OCI-M2 (cell line): ENCODE measurements around the gene G2E3.
A peak's percentile ranks its signal among the peaks of the same experiment; 100 is the strongest.
"Not testable (repeated sequence)": the region's sequence is repeated elsewhere in the genome, so short reads cannot be mapped to it uniquely, and the experiment has no call there.

Experiments used
- DNase-seq: peaks from one replicate; lab custom pipeline; 2025; ENCODE audit not compliant: unreplicated experiment; lab: John Stamatoyannopoulos, UW

G2E3 gene

GRCh38 chr14:30600922-30601918 lies 42.3 kb downstream of the G2E3 start:
- no peak for DNase-seq

DNA sequence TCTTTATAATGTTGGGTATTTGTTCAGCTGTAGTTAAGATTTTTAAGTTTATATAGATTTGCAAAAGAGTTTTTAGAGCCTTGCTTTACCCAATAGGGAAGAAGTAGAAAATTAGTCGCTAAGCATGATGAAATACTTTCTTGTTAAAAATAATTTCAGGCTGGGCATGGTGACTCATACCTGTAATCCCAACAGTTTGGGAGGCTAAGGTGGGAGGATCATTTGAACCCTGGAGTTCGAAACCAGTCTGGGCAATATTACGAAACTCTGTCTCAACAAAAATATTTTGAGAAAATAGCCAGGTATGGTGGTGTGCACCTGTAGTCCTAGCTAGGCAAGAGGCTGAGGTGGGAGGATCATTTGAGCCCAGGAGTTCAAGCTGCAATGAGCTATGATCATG lies 44.4 kb downstream of the G2E3 start:
- DNase-seq = no peak

DNA sequence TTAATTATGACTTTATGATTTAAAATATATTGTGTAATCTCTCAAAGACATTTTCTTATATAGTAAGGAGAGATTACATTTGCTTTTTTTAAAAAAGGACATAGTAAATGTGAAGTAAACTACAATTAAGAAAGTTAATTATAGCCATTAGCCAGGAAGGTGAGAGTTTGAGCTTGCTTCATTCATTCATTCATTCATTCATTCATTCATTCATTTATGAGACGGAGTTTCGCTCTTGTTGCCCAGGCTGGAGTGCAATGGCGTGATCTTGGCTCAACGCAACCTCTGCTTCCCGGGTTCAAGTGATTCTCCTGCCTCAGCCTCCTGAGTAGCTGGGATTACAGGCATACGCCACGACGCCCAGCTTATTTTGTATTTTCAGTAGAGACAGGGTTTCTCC lies 45.7 kb downstream of the G2E3 start:
- DNase-seq = not testable (repeated sequence)

DNA sequence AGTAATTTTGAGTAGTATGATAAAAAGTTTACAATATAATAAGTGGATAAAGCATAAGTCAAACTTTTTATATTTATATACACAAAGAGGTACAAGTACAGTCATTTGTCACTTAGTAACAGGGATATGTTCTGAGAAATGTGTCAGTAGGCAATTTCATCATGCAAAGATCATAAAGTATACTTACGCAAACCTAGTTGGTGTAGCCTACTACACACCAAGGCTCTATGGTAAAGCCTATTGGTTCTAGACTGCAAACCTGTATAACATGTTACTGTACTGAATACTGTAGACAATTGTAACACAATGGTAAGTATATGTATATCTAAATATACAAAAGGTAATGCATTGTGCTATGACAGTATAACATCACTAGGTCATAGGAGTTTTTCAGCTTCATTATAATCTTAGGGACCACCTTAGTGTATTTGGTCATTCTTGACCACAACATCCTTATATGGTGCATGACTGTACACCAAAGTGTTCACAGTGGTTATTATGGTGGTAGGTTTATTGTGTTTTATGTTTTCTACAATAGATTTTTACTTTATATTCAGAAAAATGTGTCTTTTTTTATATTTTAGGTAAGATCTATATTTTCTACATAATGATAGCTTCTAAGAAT lies 48.3 kb downstream of the G2E3 start:
- DNase-seq = no peak

GRCh38 chr14:30608533-30609006 lies 49.6 kb downstream of the G2E3 start:
- no peak for DNase-seq

- no peak for DNase-seq
Measured at GRCh38 chr14:30610787-30611343, 51.9 kb downstream of the G2E3 start.

DNA sequence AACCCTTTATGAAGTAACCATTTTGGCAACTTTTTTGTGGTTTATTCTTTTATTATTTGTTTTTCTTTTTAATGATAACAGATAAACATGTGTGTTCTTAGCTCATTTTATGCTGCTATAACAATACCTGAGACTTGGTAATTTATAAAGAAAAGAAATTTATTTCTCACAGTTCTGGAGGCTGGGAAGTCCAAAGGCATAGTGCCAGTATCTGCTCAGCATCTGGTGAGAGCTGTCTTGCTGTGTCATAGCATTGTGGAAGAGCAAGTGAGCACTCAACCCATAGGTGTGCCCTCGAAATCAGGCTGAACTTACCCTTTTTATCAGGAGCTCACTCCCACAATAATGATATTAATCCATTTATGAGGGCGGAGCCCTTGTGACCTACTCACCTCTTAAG lies 55.2 kb downstream of the G2E3 start:
- no peak for DNase-seq

DNA sequence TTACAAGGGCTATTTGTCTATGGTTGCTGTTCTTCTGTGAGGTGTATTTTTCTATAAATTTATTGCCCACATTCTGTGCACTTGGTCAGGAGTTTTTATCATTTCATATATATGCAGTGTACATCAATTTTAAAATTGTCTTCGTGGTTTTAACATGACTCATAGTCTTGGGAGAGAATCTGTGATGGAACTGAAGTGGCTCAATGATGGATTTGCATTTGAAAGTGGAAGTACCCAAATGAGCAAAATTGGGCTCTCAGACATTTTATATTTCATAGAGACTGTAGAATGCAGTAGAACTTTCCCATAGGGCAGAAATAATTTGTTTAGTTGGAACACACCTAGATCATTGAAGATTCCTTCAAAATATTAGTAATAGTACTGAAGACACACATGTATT lies 61.2 kb downstream of the G2E3 start:
- no peak for DNase-seq

DNA sequence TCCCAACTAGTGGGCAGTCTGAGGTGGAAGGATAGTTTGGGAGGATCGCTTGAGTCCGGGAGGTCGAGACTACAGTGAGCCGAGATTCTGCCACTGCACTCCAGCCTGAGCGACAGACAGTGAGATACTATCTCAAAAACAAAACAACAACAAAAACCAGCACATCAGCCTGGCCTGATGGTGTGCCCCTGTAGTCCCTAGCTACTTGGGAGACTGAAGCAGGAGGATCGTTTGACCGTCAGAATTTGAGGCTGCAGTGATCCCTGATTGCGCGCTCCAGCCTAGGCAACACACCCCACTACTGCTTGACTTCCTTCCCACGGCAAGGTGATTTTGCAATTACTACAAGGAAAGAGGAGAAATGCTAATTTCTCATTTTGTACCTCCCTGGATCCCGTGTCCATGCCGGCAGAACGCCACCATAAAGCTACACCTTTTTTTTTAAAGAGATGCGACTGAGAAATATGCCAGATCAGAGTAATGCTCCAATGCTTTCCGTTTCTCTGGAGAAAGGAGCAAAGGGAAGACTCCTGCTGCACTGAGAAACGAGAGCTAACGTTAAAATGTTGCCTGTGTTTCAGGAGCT lies 62.5 kb downstream of the G2E3 start:
- no peak for DNase-seq

GRCh38 chr14:30621940-30622830 lies 63.2 kb downstream of the G2E3 start, which contains the start of gene SCFD1:
TSS of gene SCFD1 (plus strand) at chr14:30622319. CDS start at chr14:30622339, 20 bp downstream.
- DNase-seq = peak; percentile 85

- DNase-seq = no peak
Measured at GRCh38 chr14:30623412-30624131, 64.6 kb downstream of the G2E3 start.

DNA sequence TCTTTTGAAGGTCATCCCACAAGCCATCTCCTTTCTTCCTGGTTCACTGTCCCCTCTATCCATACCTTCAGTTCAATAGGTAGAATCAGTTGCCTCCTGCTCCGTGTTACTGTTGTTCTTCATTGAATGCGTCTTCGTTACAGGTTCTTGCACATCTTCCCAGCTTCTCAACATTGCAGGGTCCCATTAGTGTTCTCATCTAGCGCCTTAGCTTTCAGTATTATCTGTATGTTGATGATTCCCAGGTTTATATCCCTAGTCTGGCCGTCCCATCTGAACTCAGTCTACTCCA lies 65.1 kb downstream of the G2E3 start:
- no peak for DNase-seq

DNA sequence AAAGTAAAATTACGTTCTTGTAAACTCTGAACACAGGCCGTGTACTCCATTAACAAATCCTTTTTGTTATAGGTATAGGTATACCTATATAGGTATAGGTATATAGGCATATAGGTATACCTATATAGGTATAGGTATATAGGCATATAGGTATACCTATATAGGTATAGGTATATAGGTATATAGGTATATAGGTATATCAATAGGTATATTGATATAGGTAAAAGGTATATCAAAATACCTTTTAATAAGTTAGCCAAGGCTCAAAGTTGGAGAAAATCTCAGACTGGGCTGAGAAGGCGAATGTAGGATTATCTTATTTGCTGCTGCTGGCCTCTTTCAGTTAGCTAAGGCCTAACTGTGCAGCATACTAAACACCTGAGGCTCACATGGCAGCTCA lies 66.6 kb downstream of the G2E3 start:
- DNase-seq = no peak

- DNase-seq = not testable (repeated sequence)
Measured at GRCh38 chr14:30629432-30629831, 70.5 kb downstream of the G2E3 start.

- DNase-seq = no peak
Measured at GRCh38 chr14:30630248-30630647, 71.3 kb downstream of the G2E3 start.

DNA sequence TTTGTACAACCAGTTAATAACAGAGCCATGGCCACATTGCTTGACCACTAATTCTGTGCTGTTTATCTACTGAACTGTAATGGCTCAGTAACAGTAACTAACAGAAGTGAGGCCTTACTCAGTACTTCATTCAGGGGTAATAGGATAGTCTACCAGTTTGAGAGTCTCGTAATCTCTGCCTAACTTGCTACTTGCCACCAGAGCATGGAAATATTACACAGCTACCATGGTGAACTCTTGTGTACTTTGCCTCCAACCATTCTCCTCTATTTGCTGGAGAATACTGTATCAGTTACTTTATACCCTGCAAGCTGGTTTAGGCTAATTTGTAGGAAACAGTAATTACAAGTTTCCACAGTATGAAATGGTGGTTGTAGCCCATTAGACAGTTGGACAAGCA lies 73.8 kb downstream of the G2E3 start:
- no peak for DNase-seq

GRCh38 chr14:30638926-30639325 lies 80.0 kb downstream of the G2E3 start:
- DNase-seq = no peak

- DNase-seq = no peak
Measured at GRCh38 chr14:30641207-30641606, 82.2 kb downstream of the G2E3 start.

DNA sequence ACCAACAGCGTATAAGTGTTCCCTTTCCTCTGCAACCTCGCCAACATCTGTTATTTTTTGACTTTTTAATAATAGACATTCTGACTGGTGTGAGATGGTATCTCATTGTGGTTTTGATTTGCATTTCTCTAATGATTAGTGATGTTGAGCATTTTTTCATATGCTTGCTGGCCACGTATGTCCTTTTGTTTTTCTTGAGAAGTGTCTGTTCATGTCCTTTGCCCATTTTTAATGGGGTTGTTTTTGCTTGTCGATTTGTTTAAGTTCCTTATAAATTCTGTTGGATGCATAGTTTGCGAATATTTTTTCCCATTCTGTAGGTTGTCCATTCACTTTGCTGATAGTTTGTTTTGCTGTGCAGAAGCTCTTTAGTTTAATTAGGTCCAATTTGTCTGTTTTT lies 85.5 kb downstream of the G2E3 start:
- not testable (repeated sequence) for DNase-seq

DNA sequence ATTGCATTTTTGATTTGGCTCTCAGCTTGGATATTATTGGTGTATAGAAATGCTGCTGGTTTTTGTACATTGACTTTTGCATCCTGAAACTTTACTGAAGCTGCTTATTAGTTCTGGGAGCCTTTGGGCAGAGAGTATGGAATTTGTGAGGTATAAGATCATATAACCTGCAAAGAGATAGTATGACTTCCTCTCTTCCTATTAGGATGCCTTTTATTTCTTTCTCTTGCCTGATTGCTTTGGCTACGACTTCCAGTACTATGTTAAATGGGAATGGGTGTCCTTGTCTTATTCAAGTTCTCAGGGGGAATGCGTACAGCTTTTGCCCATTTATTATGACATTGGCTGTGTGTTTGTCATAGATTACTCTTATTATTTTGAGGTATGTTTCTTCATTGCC lies 86.6 kb downstream of the G2E3 start:
- DNase-seq = no peak
